Sciatic nerve (tissue), 2 donors: ENCODE results near the gene MINK1. TPM values are rescaled to one million over a fixed set of nuclear protein-coding genes. Genes with fewer than 3 reads are reported as not detected.
"Not testable (repeated sequence)": the region's sequence is repeated elsewhere in the genome, so short reads cannot be mapped to it uniquely, and the experiment has no call there.

Experiments
- ATAC-seq: fragments of 200-7000 bp; cut with Tn5 transposase; one replicate; pipeline ENCODE4 v1.9.1; 2020; ENCODE audit warnings: mild to moderate bottlenecking, moderate library complexity
- DNase-seq: peaks from one replicate; pipeline ENCODE4 v3.0.0-alpha.2; 2020; ENCODE audit warnings: low spot score
- intact Hi-C: fragments of 100-400 bp; cut with DNase I; formaldehyde crosslinking; loops from one replicate; pipeline ENCODE4 v1.14.2; 2022
- total RNA-seq: library from RNA; stranded (reverse); fragmentation: NEBNext Ultra II Directional; extraction: Animal tissue kit (Norgen Biotek cat#: 25700); gene quantifications from one replicate; pipeline ENCODE4 v1.2.1, GENCODE V29; 2021
- donor health status: DM: no; HTN: no; CAD: no.
- donor health status: DM: no; HTN: no; CAD: no.

The MINK1 gene
- total RNA-seq, 1 donor from 2014 or later = 95.0 TPM

DNA sequence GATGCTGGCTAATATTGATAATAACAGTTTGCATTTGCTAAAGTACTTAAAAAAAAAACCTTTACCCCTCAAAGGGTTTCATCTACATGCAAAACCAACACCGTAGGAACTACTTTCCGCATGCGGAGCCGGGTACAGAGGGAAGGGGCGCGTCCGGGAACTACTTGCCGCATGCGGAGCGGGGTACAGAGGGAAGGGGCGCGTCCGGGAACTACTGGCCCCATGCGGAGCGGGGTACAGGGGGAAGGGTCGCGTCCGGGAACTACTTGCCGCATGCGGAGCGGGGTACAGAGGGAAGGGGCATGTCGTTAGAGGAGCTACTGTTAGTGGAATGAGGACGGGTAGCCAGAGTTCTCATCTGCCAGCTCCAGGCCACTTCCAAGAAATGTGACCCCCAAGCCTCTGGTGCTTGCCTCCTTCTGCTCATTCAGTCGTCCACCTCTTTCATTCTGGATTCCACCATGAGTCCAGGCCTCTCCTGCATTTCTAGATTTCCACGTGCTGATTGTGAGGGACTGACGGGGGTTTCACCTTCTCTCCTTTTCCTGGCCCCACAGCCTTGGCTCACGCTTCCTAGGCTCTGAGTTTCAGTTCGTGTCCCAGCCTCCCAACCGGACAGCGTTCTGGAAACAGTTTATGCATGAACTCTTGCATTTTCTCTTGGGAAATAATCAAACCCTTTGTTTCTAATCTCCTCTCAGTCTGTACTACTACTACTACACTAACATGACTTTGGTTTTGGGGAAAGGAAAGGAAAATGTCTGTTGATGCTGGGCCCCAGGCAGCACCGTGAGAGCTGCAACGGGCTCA, 26.9 kb downstream of the MINK1 start:
- DNase-seq (no peak), ATAC-seq (no peak)
- intact Hi-C loops = no loop called here

DNA sequence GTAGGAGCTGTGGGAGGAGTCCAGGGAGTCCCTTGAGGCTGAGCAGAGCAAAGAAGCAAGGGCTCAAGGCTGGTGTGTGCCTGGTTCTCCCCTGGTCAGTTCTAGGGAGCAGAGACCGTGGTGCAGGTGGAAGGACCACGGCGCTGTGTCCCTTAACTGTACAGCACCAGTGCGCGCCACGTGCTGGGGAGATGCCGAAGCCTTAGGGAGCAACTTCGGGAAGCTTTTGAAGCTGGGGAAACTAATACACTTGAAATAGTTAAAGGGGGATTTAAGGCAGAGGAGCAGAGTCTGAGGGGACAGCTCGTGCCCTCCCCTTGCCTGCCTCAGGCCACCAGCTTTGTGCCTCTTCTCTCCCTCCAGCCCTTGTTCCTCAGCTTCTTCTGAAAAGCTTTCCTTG, 27.5 kb downstream of the MINK1 start:
- intact Hi-C loops = no loop called here
- ATAC-seq = no peak
- no peak for DNase-seq

DNA sequence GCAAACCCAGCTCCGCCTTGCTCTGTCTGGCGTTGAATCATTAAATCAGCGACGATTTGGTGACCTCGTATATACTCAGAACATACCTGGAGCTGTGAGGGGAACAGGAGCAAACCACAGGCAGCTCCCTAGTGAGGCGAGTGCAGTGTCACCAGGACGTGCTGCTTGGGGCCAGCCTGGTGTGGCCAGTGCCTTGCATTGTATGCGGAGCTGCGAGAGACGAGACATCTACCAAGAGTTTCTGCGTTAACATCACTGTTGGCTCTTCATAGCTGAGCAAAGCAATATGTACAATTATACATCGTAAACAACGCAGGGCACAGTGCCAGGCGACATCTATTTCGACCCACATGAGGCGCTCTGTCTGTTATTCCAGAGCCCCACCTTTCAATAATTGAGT, 27.9 kb downstream of the MINK1 start:
- DNase-seq (no peak), ATAC-seq (no peak)
- intact Hi-C loops = no loop called here

DNA sequence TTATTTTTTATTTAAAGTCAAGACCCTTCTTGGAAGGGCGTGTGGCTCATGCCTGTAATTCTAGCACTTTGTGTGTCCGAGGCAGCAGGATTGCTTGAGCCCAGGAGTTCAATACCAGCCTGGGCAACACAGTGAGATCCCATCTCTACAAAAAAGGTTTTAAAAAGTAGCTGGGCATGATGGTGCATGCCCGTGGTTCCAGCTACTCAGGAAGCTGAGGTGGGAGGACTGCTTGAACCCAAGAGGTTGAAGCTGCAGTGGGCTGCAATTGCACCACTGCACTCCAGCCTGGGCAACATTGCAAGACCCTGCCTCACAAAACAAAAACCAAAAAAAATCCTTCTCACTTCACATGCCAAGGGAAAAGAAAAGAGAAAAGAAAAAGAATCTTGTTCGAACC, 29.6 kb downstream of the MINK1 start:
- no peak for ATAC-seq
- no peak for DNase-seq
- intact Hi-C loops = no loop called here

DNA sequence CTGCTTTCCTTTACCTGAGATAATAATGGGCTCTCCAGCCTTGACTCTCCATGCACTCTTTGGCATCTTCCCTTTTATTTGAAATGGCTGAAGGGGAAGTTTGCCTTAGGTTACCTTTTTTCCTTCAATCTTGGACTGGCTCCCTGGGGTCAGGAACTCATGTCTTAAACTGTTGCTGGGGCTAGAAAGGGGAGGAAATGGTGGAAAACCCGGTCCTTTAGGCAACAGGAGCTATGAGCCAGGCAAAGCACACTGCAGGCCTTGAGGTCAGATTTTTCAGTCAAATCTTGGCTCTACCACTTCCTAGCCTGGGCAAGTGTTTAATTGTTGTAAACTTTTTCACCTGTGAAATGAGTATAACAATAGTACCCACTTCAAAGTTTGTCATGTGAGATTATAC, 30.2 kb downstream of the MINK1 start:
- no peak for ATAC-seq
- no peak for DNase-seq
- intact Hi-C loops = no loop called here

DNA sequence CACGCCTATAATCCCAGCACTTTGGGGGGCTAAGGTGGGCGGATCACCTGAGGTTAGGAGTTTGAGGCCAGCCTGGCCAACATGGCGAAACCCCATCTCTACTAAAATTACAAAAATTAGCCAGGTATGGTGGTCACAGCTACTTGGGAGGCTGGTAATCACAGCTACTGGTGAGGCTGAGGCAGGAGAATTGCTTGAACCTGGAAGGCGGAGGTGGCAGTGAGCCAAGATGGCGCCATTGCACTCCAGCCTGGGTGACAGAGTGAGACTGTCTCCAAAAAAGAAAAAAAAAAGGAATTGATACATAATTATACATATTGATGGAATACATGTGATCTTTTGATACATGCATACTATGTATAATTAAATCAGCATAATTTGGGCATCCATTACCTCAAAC, 34.4 kb downstream of the MINK1 start:
- intact Hi-C loops, ATAC-seq, DNase-seq: not testable (repeated sequence)

DNA sequence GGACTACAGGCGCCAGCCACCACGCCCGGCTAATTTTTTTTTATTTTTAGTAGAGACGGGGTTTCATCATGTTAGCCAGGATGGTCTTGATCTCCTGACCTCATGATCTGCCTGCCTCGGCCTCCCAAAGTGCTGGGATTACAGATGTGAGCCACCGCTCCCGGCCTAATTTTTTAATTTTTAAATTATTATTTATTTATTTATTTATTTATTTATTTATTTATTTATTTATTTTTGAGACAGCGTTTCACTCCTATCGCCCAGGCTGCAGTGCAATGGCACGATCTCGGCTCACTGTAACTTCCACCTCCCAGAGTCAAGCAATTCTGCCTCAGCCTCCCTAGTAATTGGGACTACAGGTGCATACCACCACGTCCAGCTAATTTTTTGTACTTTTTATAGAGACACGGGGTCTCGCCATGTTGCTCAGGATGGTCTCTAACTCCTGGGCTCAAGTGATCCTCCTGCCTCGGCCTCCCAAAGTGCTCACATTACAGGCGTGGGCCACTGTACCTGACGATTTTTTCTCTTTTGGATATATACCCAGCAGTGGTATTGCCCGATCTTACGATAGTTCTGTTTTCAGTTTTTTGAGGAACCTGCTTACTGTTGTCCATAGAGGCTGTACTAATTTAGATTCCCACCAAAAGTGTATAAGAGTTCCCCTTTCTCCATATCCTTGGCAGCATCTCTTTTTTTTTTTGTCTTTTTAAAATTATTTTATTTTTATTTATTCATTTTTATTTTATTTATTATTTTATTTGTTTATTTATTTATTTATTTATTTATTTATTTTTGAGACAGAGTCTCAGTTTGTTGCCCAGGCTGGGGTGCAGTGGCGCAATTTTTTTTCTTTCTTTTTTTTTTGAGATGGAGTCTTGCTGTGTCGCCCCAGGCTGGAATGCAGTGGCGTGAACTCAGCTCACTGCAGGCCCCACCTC, 36.2 kb downstream of the MINK1 start:
- intact Hi-C loops, DNase-seq, ATAC-seq: not testable (repeated sequence)

DNA sequence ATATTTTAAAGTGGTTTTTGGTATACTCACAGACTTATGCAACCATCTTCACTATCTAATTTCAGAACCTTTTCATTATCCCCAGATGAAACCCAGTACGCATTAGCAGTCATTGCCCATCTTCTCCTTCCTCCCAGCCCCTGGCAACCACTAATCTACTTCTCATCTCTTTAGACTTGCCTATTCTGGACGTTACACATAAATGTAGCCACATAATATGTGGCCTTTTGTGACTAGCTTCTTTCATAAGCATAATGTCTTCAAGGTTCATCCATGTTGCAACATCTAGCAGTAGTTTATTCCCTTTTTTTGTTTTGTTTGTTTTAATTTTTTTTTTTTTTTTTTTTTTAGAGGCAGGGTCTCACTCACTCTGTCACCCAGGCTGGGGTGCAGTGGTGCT, 37.7 kb downstream of the MINK1 start:
- no peak for DNase-seq
- intact Hi-C loops = no loop called here
- ATAC-seq = no peak

DNA sequence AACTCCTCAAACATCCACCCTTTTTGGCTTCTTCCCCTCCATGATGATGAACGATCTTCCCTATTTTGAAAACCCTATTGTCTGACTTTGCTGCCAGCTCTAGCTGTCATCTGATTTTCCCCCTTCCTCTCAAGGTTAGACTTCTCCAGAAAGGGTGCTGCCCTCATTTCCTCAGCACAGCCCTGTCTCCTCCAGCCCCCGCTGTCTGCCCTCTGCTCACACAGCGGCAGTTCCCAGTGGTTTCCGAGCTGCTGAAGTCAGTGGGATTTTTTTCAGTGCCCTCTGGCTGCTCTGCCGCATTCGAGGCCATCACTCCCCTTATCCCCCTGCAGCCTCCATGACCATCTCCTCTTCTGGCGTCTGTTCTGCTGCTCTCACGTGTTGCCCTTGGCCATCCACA, 39.6 kb downstream of the MINK1 start:
- peak; percentile 38 for ATAC-seq
- intact Hi-C loops = no loop called here
- no peak for DNase-seq

DNA sequence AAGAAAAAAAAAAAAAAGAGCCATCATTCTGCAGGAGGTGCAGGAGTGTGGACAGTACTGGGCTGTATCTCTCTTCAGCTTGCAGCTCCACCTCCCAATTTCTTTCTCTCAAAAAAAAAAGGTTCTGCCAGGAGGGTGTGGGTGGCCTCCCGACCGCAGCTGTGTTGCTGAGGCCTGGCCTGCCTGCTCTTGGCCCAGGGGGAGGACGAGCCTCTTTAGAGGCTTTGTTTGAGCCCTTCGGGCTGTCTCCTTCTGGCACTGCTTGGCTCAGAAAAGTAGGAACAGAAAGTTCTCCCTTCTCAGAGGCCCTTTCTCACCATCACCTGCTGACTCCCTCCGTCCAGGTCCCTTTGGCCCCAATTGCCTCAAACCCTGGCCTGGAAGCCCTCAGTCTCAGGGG, 43.9 kb downstream of the MINK1 start:
- intact Hi-C loops = no loop called here
- no peak for DNase-seq
- ATAC-seq = peak; percentile 68

DNA sequence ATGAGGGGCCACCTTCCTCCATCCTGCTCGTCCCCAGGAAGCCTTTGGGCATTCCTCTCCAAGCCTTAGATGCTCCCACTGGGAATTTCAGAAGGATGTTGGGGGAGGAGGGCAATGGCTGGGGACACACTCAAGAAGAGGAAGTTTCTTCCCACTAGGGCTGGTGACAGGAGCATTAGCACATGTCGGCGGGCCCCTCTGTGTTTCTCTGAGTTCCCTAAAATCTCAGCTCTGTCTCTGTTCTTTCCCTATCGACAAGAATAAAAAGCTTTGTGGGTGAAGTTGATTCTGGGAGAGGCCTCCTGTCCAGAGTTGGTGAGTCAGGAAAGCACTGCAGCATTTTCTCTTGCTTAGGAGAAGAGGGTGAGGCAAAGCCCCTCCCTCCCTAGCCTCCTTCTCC, 46.5 kb downstream of the MINK1 start:
- intact Hi-C loops = no loop called here
- DNase-seq = no peak
- no peak for ATAC-seq

DNA sequence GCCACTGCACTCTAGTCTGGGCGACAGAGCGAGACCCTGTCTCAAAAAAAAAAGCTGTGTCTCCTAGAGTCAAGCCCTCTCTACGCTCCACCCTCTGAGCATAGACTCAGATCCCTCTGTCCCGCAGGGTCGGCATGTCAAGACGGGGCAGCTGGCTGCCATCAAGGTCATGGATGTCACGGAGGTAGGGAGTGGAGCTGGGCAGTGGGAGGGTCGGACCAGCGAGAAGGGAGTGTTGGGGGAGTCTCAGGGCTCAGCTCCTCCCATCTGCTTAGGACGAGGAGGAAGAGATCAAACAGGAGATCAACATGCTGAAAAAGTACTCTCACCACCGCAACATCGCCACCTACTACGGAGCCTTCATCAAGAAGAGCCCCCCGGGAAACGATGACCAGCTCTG, 47.7 kb downstream of the MINK1 start:
- no peak for DNase-seq
- intact Hi-C loops = loop anchor here (5.0 to 10.0 kb wide), 2 partner anchors 34 to 146 kb away; partner anchors contain the start of genes CXCL16, MED11 and ZMYND15
- ATAC-seq = no peak

DNA sequence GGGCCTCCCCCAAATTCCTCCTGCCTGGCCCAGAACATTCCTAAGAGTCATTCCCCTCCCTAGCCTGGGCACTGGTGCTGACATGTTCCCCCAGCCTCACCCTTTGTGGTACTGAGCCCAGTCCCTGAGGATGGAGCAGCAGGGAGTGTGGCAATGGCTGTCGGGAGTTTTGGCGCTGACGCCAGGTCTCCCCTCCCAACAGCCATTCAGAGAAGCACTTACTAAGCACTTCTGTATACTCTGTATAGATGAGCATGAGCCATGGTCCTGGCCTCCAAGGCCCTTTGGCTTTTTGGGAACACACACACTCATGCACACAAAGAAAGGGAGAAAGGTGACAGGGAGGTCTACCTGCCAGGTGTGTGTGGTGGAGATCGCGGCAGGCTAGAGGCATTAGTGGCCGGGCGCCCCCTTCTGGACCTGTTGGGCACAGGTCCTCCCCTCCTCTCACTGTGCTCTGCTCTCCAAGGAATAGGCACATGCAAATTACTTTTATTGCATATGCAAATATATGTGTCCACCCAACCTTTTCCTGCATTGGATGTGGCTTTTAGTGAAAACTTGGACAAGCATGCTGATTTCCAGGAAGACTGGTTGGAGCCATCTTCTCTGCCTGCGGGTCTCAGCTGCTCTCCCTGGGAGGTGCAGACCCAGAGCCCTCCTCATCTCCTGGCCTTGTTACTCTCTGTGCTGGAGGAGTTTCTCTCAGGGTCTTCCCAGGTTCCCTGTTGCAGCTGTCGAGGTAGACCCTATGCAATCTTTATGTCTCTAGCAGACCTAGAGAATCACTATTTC, 48.8 kb downstream of the MINK1 start:
- peak; percentile 76 for DNase-seq
- intact Hi-C loops = loop anchor here (5.0 to 10.0 kb wide), 2 partner anchors 35 to 147 kb away; partner anchors contain the start of genes CXCL16, MED11 and ZMYND15
- ATAC-seq = peak; percentile 62

DNA sequence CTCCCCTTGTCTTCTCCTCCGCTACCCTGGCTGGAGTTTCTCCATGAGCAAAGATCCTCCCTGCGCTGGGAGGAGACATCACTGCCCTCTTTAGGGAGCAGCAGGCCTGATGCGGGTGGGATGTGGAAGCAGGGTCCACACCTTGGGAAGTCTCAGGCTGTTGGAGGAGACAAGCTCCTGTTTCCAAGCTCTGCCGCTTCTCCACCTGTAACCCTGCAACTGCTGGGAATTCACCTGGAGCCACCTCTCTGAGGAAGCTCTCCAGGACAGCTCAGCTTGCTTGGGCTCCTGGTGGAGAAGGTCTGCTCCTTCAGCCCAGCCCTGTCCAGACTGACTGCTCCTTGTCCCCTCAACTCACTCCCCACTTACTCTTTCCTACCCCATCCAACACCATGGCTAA, 51.3 kb downstream of the MINK1 start:
- DNase-seq (no peak), ATAC-seq (no peak)
- intact Hi-C loops = loop anchor here (5.0 to 10.0 kb wide), 2 partner anchors 37 to 150 kb away; partner anchors contain the start of genes CXCL16, MED11 and ZMYND15

DNA sequence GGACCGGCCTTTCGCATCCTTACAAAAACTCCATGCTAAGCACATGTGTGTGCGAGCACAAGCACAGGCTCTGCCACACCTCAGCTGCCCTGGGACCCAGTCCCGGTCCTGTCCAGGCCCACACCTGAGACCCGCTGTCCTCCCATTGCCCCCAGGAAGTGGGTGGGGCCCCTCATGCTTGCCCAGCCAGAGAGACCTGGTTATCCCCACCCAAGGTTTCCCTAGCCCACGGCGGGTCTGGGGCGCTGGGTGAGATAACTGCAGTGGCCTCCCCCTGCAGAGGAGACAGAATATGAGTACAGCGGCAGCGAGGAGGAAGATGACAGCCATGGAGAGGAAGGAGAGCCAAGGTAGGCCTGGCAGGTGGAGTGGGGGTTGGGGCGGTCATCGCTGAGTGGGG, 53.7 kb downstream of the MINK1 start:
- no peak for ATAC-seq
- DNase-seq = no peak
- intact Hi-C loops = loop anchor here (10.0 kb wide), 1 partner anchor 152 kb away; the partner anchor contains the start of genes CXCL16, MED11 and ZMYND15

DNA sequence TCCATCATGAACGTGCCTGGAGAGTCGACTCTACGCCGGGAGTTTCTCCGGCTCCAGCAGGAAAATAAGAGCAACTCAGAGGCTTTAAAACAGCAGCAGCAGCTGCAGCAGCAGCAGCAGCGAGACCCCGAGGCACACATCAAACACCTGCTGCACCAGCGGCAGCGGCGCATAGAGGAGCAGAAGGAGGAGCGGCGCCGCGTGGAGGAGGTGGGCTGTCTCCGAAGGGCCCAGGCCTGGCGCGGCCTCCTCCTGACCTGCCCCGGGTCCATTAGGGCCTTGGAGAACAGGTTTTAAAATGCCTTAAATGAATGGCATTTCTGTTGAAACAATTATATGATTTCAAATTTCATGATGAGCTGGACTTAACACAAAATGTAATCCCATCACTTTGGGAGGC, 54.4 kb downstream of the MINK1 start:
- ATAC-seq = no peak
- intact Hi-C loops = loop anchor here (10.0 kb wide), 1 partner anchor 153 kb away; the partner anchor contains the start of genes CXCL16, MED11 and ZMYND15
- no peak for DNase-seq

DNA sequence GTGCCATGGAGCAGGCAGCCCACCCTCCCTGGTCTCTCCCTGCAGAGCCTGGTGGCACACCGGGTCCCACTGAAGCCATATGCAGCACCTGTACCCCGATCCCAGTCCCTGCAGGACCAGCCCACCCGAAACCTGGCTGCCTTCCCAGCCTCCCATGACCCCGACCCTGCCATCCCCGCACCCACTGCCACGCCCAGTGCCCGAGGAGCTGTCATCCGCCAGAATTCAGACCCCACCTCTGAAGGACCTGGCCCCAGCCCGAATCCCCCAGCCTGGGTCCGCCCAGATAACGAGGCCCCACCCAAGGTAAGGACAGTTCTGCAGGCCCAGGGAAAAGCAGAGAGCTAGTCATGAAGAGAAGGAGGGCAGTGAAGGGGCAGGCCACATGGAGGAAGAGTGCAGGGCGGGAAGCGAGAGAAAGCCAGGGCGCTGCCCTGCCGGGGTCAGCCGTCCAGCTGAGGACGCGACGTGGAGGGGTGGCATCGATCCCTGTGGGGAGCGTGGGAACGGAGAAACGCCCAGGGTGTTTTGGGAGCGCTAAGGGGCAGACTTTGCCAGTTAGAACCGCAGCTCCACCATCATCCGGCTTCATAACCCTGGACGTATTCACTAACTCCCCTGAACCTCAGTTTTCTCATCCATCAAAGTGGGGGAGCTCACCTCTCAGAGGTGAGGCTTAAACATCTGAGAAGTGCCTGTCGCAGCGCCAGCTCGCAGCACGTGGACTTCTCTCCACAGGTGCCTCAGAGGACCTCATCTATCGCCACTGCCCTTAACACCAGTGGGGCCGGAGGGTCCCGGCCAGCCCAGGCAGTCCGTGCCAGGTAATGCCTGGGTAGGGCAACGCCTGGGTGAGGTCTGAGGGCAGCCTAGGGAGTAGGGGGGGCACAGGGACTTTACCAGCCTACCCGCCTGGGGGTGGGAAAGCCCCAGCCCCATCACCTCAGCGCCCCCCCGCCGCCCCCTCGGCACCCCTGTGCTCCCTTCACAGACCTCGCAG, 58.6 kb downstream of the MINK1 start:
- DNase-seq = no peak
- intact Hi-C loops = loop anchor here (5.0 kb wide), 1 partner anchor 104 kb away; the partner anchor contains the start of genes GLTPD2 and VMO1
- ATAC-seq = no peak
